Measurements from ENCODE around the gene PFN1.

Gene PFN1

DNA sequence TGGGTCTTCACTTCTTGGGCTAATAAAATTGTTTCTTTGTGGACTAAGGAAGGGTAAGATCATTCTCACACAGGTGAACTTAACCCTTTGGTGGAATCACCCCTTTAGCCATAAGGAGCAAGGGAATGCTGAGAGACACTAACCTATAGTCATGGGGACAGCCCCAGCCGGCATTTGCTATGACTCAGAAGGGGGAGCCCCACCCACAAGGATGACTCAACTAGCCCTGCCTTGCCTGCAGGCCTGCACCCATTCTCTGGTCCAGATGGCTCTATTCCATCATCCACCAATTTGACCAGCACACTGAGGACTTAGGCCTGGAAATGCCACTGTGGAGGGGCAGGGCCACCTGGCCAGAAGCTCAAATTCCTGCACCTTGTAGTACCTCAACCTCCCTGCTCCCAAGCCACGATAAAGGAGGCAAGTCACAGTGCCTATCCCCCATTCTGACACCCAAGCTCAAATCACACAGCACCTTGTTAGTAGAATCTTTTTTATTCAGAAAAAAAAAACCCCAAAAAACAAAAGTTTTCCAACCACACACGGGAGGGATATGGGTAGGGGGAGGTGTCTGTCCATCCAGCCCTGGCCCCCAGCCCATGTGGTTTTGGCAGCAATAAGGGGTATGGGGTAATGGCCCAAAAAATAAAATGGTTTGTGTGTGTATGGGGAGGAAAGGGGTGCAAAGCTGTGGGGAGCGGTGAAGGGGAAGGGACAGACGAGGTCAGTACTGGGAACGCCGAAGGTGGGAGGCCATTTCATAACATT is 3.0 kb downstream of the PFN1 start:
- no peaks in the 10 kb centered on the region for H3K27me3 Mint-ChIP-seq (ENCODE audit: low read depth)
- H3K4me1 Mint-ChIP-seq (ENCODE audit: low read depth): peaks cover 43% of the 10 kb centered on the region

DNA sequence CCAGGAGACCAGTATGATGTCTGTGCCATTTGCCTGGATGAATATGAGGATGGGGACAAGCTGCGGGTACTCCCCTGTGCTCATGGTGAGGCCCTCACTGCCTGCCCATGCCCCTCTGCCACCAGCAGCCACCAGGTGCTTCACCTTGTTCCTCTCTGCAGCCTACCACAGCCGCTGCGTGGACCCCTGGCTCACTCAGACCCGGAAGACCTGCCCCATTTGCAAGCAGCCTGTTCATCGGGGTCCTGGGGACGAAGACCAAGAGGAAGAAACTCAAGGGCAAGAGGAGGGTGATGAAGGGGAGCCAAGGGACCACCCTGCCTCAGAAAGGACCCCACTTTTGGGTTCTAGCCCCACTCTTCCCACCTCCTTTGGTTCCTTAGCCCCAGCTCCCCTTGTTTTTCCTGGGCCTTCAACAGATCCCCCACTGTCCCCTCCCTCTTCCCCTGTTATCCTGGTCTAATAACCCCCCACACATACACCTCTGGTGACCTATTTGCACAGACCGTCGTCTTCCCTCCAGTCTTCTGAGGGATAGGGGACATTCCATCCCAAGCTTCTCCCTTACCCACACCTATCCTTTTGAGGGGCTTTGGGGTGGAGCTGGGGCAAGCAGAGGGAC is 3.7 kb downstream of the PFN1 start:
- no peak for DNase-seq (ENCODE audit: low spot score)
- Mint-ChIP-seq H3K9me3 (no peaks in the 10 kb centered on the region), H3K36me3 (ENCODE audit: low read depth) (peaks cover 72% of the 10 kb centered on the region), H3K27me3 (ENCODE audit: low read depth) (no peaks in the 10 kb centered on the region), H3K4me1 (ENCODE audit: low read depth) (peaks cover 43% of the 10 kb centered on the region), H3K27ac (peak overlapping the region; percentile 96), H3K4me3 (peak overlapping the region; percentile 96)

More for the DNA sequence above, 3.0 kb downstream of the PFN1 start:
- H3K4me3 Mint-ChIP-seq: peak overlapping the region; percentile 96
- H3K27ac Mint-ChIP-seq: peak overlapping the region; percentile 96
- H3K36me3 Mint-ChIP-seq (ENCODE audit: low read depth): peaks cover 69% of the 10 kb centered on the region
- no peaks in the 10 kb centered on the region for H3K9me3 Mint-ChIP-seq
- DNase-seq (ENCODE audit: low spot score): peak; percentile 88

DNA sequence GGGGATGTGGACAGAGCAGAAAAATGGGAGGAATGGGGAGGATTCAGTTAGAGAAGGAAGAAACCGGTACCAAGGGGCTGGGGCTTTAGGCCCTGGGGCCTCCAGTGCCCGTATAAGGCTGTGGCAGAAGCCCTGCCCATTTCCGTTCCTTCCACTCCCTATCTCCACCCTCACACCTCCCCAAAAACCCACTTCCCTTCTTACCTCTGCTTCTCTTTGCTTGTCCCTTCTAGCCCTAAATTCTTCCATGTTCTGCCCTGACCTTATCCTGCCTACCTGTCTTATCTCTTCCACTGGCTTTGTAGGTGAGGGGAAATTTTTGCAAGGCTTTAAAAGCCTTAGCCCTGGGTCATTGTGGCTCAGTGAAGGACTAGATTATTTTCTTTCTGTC is 4.2 kb downstream of the PFN1 start:
- H3K36me3 Mint-ChIP-seq (ENCODE audit: low read depth): peaks cover 74% of the 10 kb centered on the region
- peak overlapping the region; percentile 96 for H3K27ac Mint-ChIP-seq
- no peaks in the 10 kb centered on the region for H3K9me3 Mint-ChIP-seq
- peak; percentile 68 for DNase-seq (ENCODE audit: low spot score)
- peak overlapping the region; percentile 96 for H3K4me3 Mint-ChIP-seq
- no peaks in the 10 kb centered on the region for H3K27me3 Mint-ChIP-seq (ENCODE audit: low read depth)
- H3K4me1 Mint-ChIP-seq (ENCODE audit: low read depth): peaks cover 43% of the 10 kb centered on the region

DNA sequence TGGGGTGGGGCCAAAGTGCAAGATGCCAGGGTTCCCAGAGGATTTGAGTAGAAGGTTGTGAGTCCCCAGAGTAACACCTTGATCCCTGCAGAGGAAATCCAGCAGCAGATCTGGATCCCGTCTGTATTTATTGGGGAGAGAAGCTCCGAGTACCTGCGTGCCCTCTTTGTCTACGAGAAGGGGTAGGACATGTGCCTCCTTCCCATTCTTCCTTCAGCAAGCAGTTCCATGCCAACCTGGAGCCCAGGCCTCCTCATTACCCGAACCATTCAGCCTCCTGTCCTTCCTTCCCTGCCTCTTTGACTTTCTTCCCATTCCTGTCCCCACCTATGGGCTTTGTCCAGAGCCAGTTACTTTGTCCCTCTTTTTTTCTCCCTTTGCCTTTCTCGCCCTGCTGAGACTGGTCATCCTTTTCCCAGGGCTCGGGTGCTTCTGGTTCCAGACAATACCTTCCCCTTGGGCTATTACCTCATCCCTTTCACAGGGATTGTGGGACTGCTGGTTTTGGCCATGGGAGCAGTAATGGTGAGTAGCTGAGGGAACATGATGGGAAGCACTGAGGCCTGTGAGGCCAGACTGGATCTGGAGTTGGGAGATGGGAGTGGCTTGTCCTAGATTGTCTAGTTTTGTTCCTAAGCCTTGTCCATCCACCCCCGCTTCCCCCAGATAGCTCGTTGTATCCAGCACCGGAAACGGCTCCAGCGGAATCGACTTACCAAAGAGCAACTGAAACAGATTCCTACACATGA is 5.4 kb downstream of the PFN1 start:
- H3K36me3 Mint-ChIP-seq (ENCODE audit: low read depth): peaks cover 83% of the 10 kb centered on the region
- H3K9me3 Mint-ChIP-seq: no peaks in the 10 kb centered on the region
- no peaks in the 10 kb centered on the region for H3K27me3 Mint-ChIP-seq (ENCODE audit: low read depth)
- peak overlapping the region; percentile 76 for H3K27ac Mint-ChIP-seq
- peak overlapping the region; percentile 96 for H3K4me3 Mint-ChIP-seq
- peaks cover 51% of the 10 kb centered on the region for H3K4me1 Mint-ChIP-seq (ENCODE audit: low read depth)
- DNase-seq (ENCODE audit: low spot score): no peak

DNA sequence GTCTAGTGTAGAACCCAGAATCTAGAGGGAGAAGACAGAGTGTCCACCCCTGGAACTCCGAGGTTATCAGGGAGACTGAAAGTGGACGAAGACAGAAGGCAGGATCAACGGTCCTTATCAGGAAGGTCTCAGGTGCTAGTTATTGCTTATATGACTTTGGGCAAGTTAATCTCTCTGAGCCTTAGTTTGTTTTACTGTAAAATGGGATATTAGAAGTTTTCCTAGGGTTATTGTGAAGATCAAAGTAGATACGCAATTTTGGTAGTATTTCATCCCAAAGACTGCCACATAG is 7.1 kb downstream of the PFN1 start:
- Mint-ChIP-seq H3K36me3 (ENCODE audit: low read depth) (peaks cover 77% of the 10 kb centered on the region), H3K4me3 (peak overlapping the region; percentile 96), H3K27me3 (ENCODE audit: low read depth) (no peaks in the 10 kb centered on the region), H3K9me3 (no peaks in the 10 kb centered on the region), H3K4me1 (ENCODE audit: low read depth) (peaks cover 52% of the 10 kb centered on the region), H3K27ac (peak overlapping the region; percentile 95)
- DNase-seq (ENCODE audit: low spot score): no peak

DNA sequence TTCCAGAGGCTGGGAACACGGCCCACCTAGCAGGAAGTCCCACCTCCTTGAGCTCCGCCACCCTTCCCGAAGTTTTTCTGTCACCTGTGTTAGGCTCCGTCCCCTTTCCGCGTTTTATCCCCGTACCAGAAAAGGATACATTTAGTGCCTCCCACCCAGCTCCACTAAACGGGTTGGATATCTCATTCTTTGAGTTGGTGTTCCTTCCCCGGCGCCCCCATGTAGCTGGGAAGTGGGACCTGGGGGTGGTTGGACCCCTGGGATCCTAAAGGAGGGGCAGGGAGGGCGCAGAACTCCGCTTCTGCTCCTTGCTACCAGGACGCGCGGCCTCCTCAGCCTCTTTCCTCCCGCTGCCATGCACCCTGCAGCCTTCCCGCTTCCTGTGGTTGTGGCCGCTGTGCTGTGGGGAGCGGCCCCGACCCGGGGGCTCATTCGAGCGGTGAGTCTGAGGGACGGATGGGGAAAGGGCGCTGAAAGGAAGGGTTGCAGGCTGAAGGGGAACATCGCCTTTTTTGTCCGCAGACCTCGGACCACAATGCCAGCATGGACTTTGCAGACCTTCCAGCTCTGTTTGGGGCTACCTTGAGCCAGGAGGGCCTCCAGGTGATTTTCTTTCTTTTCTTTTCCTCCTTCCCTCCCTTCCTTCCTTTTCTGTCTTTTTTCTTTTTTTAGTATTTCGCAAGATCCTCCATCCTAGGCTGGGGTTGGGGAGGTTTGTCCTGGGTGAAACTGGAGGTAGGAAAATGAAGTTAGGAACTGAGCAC is 7.6 kb downstream of the PFN1 start:
- peak; percentile 34 for DNase-seq (ENCODE audit: low spot score)
- Mint-ChIP-seq H3K4me1 (ENCODE audit: low read depth) (peaks cover 55% of the 10 kb centered on the region), H3K27me3 (ENCODE audit: low read depth) (no peaks in the 10 kb centered on the region), H3K36me3 (ENCODE audit: low read depth) (peaks cover 76% of the 10 kb centered on the region), H3K4me3 (peak overlapping the region; percentile 96), H3K27ac (peak overlapping the region; percentile 95), H3K9me3 (no peaks in the 10 kb centered on the region)

DNA sequence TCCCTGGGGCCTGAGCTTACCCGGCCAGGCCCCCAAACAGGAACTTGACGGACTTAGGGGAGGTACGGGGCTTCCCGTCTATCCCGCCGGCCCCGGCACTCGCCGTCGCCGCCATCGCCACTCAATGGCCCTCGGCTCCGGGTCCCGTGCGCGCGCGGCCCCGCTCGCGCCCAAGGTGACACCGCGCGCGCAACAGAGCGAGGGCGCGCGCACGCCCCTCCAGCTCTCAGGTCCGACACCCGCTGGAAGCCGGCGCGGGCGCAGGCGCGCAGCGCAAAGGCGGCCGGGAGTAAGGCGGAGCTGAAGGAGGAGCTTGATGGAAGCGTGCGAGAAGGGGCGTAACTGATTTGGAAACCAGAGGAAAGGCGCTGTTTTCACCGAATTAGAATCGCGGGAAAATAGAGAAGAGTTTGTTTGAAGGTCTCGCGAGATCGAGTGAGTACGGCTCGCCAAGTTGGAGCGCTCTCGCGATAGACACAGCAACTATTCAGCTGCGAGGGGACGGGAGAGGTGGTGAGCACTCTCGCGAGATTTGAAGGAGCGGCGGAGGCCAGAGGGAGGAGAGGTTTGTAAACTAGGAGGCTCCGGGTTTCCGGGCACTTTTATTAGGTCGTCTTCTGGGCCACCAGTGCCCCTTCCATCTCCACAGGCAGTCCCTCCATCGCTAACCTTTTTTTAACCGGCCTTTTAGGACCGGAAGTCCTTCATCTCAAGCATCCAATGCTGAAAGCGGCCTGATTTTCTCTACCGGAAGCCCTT is 8.4 kb downstream of the PFN1 start, which contains the start of the genes RNF167 and SLC25A11:
Gene RNF167, plus strand, starts transcription at position 473 of the 759 bp plus-strand sequence. CDS start 642 bp downstream, outside the sequence.
Gene SLC25A11, minus strand, starts transcription at position 251 of the 759 bp plus-strand sequence. Its CDS starts 136 bp downstream, at position 115.
- H3K27ac Mint-ChIP-seq: peak within 1 kb of the TSS; percentile 95
- DNase-seq (ENCODE audit: low spot score): peak; percentile 98
- H3K27me3 Mint-ChIP-seq (ENCODE audit: low read depth): no peaks in the 10 kb centered on the region
- peak within 1 kb of the TSS; percentile 96 for H3K4me3 Mint-ChIP-seq
- peaks cover 49% of the 10 kb centered on the region for H3K4me1 Mint-ChIP-seq (ENCODE audit: low read depth)
- H3K9me3 Mint-ChIP-seq: no peaks in the 10 kb centered on the region
- peaks cover 70% of the 10 kb centered on the region for H3K36me3 Mint-ChIP-seq (ENCODE audit: low read depth)

DNA sequence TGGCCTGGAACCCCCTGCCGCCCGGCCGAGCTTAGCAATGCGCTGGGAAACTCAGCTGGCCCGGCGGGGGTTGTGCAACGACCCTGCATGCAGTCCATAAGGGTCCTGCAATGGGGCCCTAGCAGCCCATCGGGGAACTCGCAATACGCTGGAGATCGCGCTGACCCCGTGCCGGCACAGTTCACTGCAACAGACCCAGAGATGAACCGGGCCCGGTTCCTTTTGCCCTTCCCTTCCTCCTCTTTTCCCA is 8.9 kb downstream of the PFN1 start:
- DNase-seq (ENCODE audit: low spot score): no peak
- Mint-ChIP-seq H3K36me3 (ENCODE audit: low read depth) (peaks cover 67% of the 10 kb centered on the region), H3K27ac (peak overlapping the region; percentile 87), H3K4me1 (ENCODE audit: low read depth) (peaks cover 48% of the 10 kb centered on the region), H3K9me3 (no peaks in the 10 kb centered on the region), H3K4me3 (peak overlapping the region; percentile 96), H3K27me3 (ENCODE audit: low read depth) (no peaks in the 10 kb centered on the region)

DNA sequence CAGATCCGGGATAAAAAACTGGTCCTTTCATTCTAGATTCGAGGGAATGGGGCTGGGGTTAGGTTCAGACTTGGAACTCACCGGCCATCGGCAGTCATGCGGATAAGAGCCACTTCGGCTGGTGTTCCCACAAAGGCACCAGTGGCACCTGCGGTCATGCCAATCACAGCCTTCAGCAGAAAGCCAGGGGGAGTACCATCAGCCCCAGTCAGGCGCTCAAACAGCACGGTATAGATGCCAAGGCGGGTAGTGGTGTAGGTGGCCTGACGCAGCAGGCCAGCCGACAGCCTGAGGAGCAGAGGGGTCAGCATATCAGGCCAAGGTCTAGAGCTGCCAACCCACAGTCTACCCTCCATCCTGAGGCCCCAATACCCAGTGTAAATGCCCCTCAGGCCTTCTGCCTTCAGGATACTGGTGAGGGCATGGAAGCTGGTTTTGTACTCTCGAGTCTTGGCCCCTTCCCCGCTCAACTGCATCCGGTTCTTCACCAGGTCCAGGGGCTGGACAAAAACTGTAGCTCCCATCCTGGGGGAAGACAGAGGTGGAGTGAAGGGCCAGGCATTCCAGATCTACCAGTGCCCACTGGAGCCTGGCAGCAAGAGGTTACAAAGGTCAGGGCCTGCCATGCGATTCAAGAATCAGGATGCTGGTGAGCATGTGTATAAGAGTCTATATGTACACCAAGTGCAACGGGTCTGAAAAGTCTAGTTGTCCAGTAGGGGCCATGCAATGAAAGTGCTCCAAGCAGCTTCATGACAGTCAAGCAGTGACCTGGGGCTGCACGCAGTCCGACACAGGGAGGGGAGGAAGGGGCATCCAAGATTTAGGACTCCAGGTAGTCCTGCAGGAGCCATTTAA is 9.4 kb downstream of the PFN1 start:
- no peak for DNase-seq (ENCODE audit: low spot score)
- no peaks in the 10 kb centered on the region for H3K9me3 Mint-ChIP-seq
- peaks cover 67% of the 10 kb centered on the region for H3K36me3 Mint-ChIP-seq (ENCODE audit: low read depth)
- peaks cover 48% of the 10 kb centered on the region for H3K4me1 Mint-ChIP-seq (ENCODE audit: low read depth)
- H3K27me3 Mint-ChIP-seq (ENCODE audit: low read depth): no peaks in the 10 kb centered on the region
- peak overlapping the region; percentile 87 for H3K27ac Mint-ChIP-seq
- H3K4me3 Mint-ChIP-seq: peak overlapping the region; percentile 96

DNA sequence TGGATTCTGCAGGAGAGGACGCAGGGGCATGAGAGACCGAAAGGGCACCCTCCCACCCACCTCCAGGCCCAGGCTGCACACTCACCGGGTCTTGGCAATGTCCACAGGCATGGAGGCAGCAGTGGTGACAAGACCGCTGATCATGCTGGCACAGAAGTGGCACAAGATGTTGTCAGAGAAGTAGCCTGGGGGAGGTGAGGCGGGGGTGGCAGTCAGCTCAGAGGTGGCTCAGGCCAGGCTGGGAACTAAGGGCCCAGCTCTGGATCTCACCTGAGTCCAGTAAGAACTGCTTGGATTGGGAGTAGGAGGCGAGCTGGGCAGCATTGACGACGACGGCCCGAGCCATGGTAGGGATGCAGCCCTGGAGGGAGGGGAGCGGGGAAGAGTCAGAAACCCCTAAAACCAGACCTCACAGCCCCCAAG is 10.2 kb downstream of the PFN1 start:
- DNase-seq (ENCODE audit: low spot score): no peak
- Mint-ChIP-seq H3K9me3 (no peaks in the 10 kb centered on the region), H3K27me3 (ENCODE audit: low read depth) (no peaks in the 10 kb centered on the region), H3K4me1 (ENCODE audit: low read depth) (peaks cover 46% of the 10 kb centered on the region), H3K27ac (peak overlapping the region; percentile 69), H3K36me3 (ENCODE audit: low read depth) (peaks cover 63% of the 10 kb centered on the region), H3K4me3 (peak overlapping the region; percentile 96)

DNA sequence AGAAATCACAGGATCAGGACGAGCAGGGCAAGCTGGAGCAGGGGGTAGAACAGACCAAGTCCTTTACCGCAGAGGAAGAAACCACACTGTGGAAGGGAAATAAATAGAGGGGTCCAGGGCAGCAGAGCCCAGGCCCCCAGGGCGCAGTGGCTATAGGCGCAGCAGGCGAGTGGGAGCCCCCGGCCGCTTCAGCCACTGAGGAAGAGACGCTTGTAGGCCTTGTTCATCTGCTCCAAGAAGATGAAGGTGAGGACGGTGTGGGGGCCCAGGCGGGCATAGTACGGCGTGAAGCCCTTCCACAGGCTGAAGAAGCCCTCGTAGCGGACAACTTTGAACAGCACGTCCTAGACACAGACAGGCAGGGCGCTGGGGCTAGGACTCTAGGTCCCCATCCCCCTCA is 10.8 kb downstream of the PFN1 start:
- H3K27ac Mint-ChIP-seq: no peak overlapping the region
- peaks cover 42% of the 10 kb centered on the region for H3K4me1 Mint-ChIP-seq (ENCODE audit: low read depth)
- peaks cover 60% of the 10 kb centered on the region for H3K36me3 Mint-ChIP-seq (ENCODE audit: low read depth)
- H3K27me3 Mint-ChIP-seq (ENCODE audit: low read depth): no peaks in the 10 kb centered on the region
- no peak for DNase-seq (ENCODE audit: low spot score)
- peak overlapping the region; percentile 96 for H3K4me3 Mint-ChIP-seq
- no peaks in the 10 kb centered on the region for H3K9me3 Mint-ChIP-seq

DNA sequence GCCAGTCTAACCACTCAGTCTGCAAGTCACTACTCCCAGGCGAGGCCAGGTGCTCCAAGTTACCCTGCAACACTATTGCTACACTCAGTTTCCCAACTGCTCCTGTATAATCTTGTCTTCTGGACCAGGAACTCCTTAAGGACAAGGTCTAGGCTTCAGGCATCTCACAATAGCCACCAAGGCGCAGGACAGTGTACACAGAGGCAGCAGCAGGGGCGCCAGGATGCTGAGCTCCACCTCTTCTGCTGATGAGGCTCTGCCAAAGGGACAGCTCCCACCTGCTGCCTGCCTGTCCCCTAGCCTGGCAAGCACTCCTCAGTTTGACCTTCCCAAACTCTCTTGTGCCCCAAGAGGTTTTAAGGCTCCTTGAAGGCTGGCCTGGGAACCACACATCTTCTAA is 11.9 kb downstream of the PFN1 start:
- Mint-ChIP-seq H3K9me3 (no peaks in the 10 kb centered on the region), H3K27me3 (ENCODE audit: low read depth) (no peaks in the 10 kb centered on the region), H3K27ac (peak overlapping the region; percentile 47), H3K4me1 (ENCODE audit: low read depth) (peaks cover 33% of the 10 kb centered on the region), H3K4me3 (no peak overlapping the region), H3K36me3 (ENCODE audit: low read depth) (peaks cover 51% of the 10 kb centered on the region)
- DNase-seq (ENCODE audit: low spot score): no peak
